Measurements from ENCODE around the gene ADPRH.
"Not testable (repeated sequence)": the region's sequence is repeated elsewhere in the genome, so short reads cannot be mapped to it uniquely, and the experiment has no call there.

Gene ADPRH

GRCh38 chr3:119560160-119560559, 19.1 kb upstream of the ADPRH start:
- DNase-seq, result no peak

GRCh38 chr3:119562307-119562961, 16.9 kb upstream of the ADPRH start:
- no peak for DNase-seq

- DNase-seq, result not testable (repeated sequence)
These were observed 16.0 kb upstream of the ADPRH start for GRCh38 chr3:119563334-119563733.

- DNase-seq, result no peak
These were observed 10.1 kb upstream of the ADPRH start for GRCh38 chr3:119569156-119569555.

GRCh38 chr3:119570229-119570628, 9.1 kb upstream of the ADPRH start:
- DNase-seq, result no peak

GRCh38 chr3:119571230-119571629, 8.1 kb upstream of the ADPRH start:
- no peak for DNase-seq

GRCh38 chr3:119571688-119572087, 7.6 kb upstream of the ADPRH start:
- DNase-seq, result no peak

DNA sequence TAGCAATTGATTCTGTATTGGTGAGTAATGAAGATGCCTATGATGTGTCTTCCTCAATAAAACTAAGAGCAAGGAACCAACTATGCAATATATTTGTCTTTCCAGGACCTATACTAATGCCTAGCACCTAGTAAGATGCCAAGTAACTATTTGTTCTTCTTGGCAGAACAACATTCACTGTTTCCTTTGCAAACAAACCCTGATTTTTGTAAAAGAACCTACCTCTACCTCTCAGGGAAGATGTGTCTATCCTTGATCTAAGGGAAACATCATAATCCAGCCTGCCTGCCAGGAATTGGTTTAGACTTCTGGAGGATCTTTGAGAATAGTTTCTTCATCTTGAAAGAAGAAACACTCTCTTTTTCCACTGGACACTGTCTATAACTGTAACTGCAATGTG, 3.8 kb upstream of the ADPRH start:
- DNase-seq, result no peak

- DNase-seq, result peak; percentile 58
These were observed 922 bp downstream of the ADPRH start for GRCh38 chr3:119580067-119580760.

DNA sequence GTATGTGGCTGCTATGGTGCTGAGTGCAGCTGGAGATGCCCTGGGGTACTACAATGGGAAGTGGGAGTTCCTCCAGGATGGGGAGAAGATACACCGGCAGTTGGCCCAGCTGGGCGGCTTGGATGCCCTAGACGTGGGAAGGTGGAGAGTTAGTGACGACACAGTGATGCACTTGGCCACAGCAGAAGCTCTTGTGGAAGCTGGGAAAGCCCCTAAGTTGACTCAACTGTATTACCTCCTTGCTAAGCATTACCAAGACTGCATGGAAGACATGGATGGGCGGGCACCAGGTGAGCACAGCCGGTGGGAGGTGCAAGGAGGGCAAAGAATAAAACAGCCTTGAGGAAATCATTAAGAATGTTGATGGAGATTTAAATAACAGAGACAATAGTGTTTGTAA, 2.9 kb downstream of the ADPRH start:
- DNase-seq, result no peak

DNA sequence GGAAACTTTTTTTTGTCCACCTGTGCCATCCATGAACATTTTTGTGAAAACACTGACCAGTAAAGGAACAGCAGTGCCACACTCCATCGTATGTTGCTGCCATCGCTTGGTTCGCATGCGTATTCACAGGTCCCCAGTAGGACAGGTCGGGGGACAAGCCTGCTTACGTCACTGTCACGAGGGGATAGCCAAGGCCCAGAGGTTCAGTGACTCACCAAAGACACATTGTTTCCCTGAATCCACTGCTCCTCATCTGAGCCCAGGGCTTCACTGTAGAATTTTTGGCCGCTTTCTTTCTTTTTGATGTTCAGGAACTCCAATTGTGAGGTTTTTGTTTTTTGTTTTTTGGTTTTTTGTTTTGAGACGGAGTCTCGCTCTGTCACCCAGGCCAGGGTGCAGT, 5.9 kb downstream of the ADPRH start:
- no peak for DNase-seq

GRCh38 chr3:119585856-119586570, 6.7 kb downstream of the ADPRH start:
- DNase-seq, result no peak

DNA sequence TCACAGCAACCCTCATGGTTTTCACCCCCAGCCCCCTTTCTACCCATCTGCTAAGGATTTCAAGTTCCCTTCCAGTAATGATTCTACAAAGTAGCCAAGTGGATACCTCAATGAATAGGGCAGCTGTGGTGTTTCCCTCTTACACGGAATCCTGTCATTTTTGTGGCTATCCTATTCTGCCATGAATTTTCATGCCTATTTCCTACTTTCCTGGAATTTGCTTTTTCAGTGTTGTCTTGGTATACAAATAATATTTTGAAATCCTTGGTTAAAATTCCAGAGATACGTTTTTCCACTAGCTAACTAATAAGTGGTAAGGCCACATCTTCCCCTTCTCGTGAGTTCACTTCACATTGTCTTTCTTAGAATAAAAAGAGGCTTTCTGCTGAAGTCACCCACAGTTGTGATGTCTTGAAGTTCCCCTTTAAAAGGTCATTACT, 7.5 kb downstream of the ADPRH start:
- no peak for DNase-seq

DNA sequence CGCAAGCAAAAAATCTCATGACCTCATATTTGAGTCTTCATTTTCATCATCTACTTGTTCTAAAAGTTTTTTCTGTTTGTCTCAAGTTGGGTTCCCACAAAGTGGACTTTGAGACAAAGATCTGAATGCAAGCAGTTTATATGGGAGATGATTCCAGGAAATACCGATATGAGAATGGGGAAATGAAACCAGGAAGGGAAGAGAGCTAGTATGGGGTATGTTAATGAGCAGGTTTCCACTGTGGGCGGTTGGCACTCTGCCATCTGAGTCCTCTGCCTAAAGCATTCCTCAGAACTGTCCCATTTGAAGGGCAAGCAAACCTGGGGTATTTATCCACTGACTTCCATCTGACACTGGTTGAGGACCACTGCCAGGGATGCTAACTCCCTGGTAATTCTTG, 8.8 kb downstream of the ADPRH start:
- no peak for DNase-seq

DNA sequence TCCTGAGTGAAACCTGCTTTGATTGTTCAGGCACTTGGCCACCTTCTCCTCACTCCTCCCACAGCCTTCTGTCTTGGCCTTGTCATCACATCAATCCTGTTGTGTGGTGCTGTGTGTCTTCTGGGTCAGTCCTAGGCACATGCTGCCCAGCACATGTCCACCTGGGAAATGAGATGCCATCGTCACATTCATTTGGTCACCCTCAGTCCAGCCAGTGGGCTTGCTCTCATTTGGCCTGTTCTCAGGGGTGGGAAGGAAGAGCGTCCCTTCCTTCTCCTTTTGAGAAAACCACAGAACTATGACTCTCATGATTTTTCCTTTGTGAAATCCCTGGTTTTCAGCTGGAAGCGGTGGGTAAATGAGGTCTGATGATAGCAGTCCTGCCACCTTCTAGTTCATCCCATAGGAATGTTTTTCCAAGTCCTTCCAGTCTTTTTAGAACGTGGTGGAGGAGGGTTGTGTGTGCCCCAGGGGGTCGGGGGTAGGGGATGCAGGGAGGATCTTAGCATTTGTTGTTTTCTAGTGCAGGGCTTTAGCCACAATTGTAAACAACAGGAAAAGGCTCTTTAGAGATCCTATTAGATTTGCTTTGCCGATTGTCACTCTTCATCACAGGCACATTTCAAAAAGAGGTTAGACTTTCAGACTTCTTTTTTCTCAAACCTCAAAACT, 9.9 kb downstream of the ADPRH start:
- DNase-seq, result no peak

GRCh38 chr3:119590706-119591105, 11.4 kb downstream of the ADPRH start:
- DNase-seq, result no peak

- DNase-seq, result no peak
These were observed 13.6 kb downstream of the ADPRH start for GRCh38 chr3:119592861-119593260.

- DNase-seq, result no peak
These were observed 14.8 kb downstream of the ADPRH start for GRCh38 chr3:119594066-119594465.

- DNase-seq, result not testable (repeated sequence)
These were observed 15.6 kb downstream of the ADPRH start for GRCh38 chr3:119594929-119595328.

DNA sequence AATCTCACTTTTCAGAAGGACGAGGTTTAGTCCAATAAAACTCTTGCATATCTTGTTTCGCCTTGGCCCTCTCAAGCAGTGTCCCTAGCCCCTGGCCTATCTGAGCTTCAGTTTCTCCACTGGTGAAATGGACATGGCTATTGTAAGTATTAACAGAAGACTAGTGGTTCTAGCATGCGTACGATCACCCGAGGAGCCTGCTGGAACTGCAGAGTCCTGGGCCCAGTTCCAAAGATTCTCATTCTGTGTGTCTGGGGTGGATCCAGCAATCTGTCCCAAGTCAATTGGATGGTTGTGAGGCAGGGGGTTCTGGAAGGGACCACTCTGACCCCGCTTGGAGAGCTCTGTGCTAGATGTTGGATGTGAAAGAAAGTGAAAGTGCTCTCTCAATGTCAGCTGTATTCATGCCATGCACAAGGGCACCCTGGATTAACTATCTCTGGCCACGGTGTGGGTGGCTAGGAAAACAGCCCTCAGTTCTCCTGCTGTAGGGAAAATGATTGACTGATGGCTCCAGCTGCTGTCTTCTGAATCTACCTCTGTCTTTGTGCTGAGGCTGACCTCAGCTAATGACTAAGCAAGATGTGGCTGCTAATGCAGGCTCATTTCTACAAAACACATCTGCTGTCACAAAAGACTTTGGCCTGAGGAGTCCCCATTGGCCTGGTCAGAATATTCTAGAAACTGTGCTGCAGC, 16.5 kb downstream of the ADPRH start:
- no peak for DNase-seq

DNA sequence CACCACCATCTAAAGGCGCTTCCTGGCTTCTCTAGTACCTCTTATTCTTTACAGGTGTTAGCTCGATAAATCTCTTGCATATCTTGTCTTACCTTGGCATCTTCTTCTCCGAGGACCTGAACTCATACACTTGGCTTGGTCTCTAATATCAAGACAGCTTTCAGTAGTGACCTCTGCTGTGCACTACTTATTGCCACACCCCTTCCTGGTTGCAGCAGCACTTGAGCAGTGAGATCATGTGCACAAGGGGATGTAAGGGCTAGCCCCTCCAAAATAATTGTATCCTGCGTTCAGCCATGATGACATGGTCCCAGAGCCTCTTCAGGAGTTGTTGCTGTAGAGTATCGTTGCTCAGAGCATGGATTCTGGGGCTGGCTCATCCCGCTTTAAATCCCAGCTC, 17.1 kb downstream of the ADPRH start:
- no peak for DNase-seq

DNA sequence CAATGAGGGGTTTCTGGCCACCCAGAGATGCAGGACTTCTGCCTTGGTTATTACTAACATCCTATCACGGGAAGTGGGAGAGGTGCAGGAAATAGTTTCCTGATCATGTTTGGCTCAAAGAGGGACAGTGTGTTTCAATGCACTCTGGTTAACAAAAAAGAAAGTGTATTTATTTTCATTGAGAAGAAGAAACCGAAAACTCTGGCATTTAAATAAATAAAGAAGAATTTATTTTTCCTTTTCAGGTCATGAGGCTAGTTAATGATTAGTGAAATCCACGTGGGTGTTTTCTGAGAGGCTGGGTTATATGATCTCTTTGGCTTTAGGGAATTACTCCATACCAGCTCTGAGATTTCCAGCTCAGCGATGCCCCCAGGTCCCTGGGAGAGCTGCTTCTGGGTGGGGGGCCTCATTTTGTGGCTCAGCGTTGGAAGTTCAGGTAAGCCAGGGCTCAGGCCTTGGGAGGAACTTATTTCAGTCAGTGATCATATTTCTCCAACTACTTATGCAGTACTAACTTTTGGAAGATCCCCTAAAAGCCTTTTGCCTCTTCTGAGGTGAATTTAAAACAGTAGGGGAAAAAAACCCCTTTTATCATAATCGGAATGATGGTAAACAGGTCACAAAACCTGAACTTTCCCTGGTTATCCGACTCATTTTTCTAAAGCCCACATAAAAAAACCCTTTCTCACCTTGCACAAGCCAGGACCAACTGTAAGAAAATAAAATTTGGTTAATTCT, 18.4 kb downstream of the ADPRH start, which contains the start of gene PLA1A:
Gene PLA1A (plus strand): TSS at position 338 of the 741 bp plus-strand sequence. CDS start 29 bp downstream, at position 367.
- DNase-seq, result no peak
